HG02571 (cell line): ENCODE results near the gene ZSWIM9.
"Not testable (repeated sequence)": the region's sequence is repeated elsewhere in the genome, so short reads cannot be mapped to it uniquely, and the experiment has no call there.

ENCODE experiments used
- ATAC-seq: cut with Tn5 transposase; IDR thresholded peaks from one replicate; pipeline ENCODE4 v1.9.1; 2021; ENCODE audit warnings: mild to moderate bottlenecking, moderate library complexity; ENCODE audit not compliant: unreplicated experiment

Gene ZSWIM9

GRCh38 chr19:48210005-48210404 lies 39.5 kb downstream of the ZSWIM9 start:
- ATAC-seq: no peak

- no peak for ATAC-seq
Measured at GRCh38 chr19:48213959-48214358, 43.5 kb downstream of the ZSWIM9 start.

- ATAC-seq: no peak
Measured at GRCh38 chr19:48216933-48217332, 46.5 kb downstream of the ZSWIM9 start.

GRCh38 chr19:48218997-48219396 lies 48.5 kb downstream of the ZSWIM9 start:
- ATAC-seq: no peak

GRCh38 chr19:48220784-48221183 lies 50.3 kb downstream of the ZSWIM9 start:
- not testable (repeated sequence) for ATAC-seq

- ATAC-seq: no peak
Measured at GRCh38 chr19:48221628-48222027, 51.1 kb downstream of the ZSWIM9 start.

- no peak for ATAC-seq
Measured at GRCh38 chr19:48230555-48231129, 60.2 kb downstream of the ZSWIM9 start.

- no peak for ATAC-seq
Measured at GRCh38 chr19:48237057-48237456, 66.6 kb downstream of the ZSWIM9 start.

- ATAC-seq: no peak
Measured at GRCh38 chr19:48239120-48239519, 68.6 kb downstream of the ZSWIM9 start.

- no peak for ATAC-seq
Measured at GRCh38 chr19:48239582-48240141, 69.2 kb downstream of the ZSWIM9 start.

- ATAC-seq: not testable (repeated sequence)
Measured at GRCh38 chr19:48241771-48242170, 71.3 kb downstream of the ZSWIM9 start.

GRCh38 chr19:48244281-48244680 lies 73.8 kb downstream of the ZSWIM9 start:
- no peak for ATAC-seq

GRCh38 chr19:48246101-48246500 lies 75.6 kb downstream of the ZSWIM9 start:
- no peak for ATAC-seq

- ATAC-seq: no peak
Measured at GRCh38 chr19:48247212-48247611, 76.7 kb downstream of the ZSWIM9 start.
